ENCODE measurements around the gene CACNG6.

The CACNG6 gene

GRCh38 chr19:53966931-53967330 lies 24.5 kb upstream of the CACNG6 start:
- no peak for DNase-seq (ENCODE audit: low read depth in 3 of 3)

- no peak for DNase-seq (ENCODE audit: low read depth in 3 of 3)
Observed at GRCh38 chr19:53969366-53969765, 22.1 kb upstream of the CACNG6 start.

GRCh38 chr19:53971673-53972072 lies 19.8 kb upstream of the CACNG6 start:
- DNase-seq (ENCODE audit: low read depth in 3 of 3), result no peak

GRCh38 chr19:53977429-53977990 lies 13.9 kb upstream of the CACNG6 start:
- peak; percentile 23 to 38 (median 35) for DNase-seq (ENCODE audit: low read depth in 3 of 3)

- no peak for DNase-seq (ENCODE audit: low read depth in 3 of 3)
Observed at GRCh38 chr19:53977991-53978731, 13.3 kb upstream of the CACNG6 start.

- DNase-seq (ENCODE audit: low read depth in 3 of 3), result no peak
Observed at GRCh38 chr19:53978975-53979801, 12.2 kb upstream of the CACNG6 start.

- DNase-seq (ENCODE audit: low read depth in 3 of 3), result no peak
Observed at GRCh38 chr19:53980539-53981375, 10.7 kb upstream of the CACNG6 start.

GRCh38 chr19:53981376-53981951 lies 10.0 kb upstream of the CACNG6 start:
- no peak for DNase-seq (ENCODE audit: low read depth in 3 of 3)

- no peak for DNase-seq (ENCODE audit: low read depth in 3 of 3)
Observed at GRCh38 chr19:53982001-53982451, 9.4 kb upstream of the CACNG6 start.

- no peak for DNase-seq (ENCODE audit: low read depth in 3 of 3)
Observed at GRCh38 chr19:53982611-53983010, 8.8 kb upstream of the CACNG6 start.

- no peak for DNase-seq (ENCODE audit: low read depth in 3 of 3)
Observed at GRCh38 chr19:53983457-53984289, 7.8 kb upstream of the CACNG6 start.

- DNase-seq (ENCODE audit: low read depth in 3 of 3), result no peak
Observed at GRCh38 chr19:53985863-53986262, 5.6 kb upstream of the CACNG6 start.

GRCh38 chr19:53988981-53989380 lies 2.5 kb upstream of the CACNG6 start:
- DNase-seq (ENCODE audit: low read depth in 3 of 3), result no peak

- no peak for DNase-seq (ENCODE audit: low read depth in 3 of 3)
Observed at GRCh38 chr19:53989600-53990533, 1.6 kb upstream of the CACNG6 start.

GRCh38 chr19:53992211-53992610 lies 774 bp downstream of the CACNG6 start:
- no peak for DNase-seq (ENCODE audit: low read depth in 3 of 3)

GRCh38 chr19:53992815-53993214 lies 1.4 kb downstream of the CACNG6 start:
- no peak for DNase-seq (ENCODE audit: low read depth in 3 of 3)

GRCh38 chr19:53993448-53993847 lies 2.0 kb downstream of the CACNG6 start:
- no peak for DNase-seq (ENCODE audit: low read depth in 3 of 3)

GRCh38 chr19:53994811-53995210 lies 3.4 kb downstream of the CACNG6 start:
- DNase-seq (ENCODE audit: low read depth in 3 of 3), result no peak

GRCh38 chr19:53998223-53998622 lies 6.8 kb downstream of the CACNG6 start:
- no peak for DNase-seq (ENCODE audit: low read depth in 3 of 3)
